ENCODE measurements around the gene SEC24C.
"Not testable (repeated sequence)": the region's sequence is repeated elsewhere in the genome, so short reads cannot be mapped to it uniquely, and the experiment has no call there.

SEC24C gene

DNA sequence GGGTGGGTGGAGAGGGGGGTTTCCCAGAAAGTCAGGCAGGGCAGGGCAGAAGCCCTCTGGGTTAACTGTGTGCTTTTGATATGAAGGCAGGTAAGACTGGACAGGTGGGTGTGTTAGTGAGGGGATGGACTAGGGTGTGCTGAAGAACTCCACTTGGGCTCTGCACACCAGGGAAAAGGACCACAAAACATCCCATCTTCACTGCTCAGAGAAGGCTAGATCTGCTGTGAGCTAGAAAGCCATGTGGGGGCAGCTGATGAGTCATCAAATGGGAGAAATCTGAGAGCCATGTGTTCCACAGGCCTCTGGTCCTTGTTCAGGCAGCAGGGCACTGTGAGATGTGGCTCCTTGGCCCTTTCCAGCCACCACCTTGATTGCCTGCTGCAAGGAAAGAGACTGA, 36.5 kb upstream of the SEC24C start:
- not testable (repeated sequence) for H3K4me1 ChIP-seq (ENCODE audit: control insufficient read depth, low read length); H3K9me2 ChIP-seq (replicated peaks; ENCODE audit: control insufficient read depth, low read length); H3K27me3 ChIP-seq (ENCODE audit: control insufficient read depth, low read length); H3K4me3 ChIP-seq (ENCODE audit: low read length); H3K9me3 ChIP-seq (ENCODE audit: control insufficient read depth, insufficient read depth, low read length); H3K4me2 ChIP-seq (ENCODE audit: low read length); H3K79me2 ChIP-seq (ENCODE audit: control insufficient read depth, low read length); H4K20me1 ChIP-seq (ENCODE audit: control insufficient read depth, insufficient read depth, low read depth, low read length); H3F3A ChIP-seq (ENCODE audit: control insufficient read depth, insufficient read depth); H3K36me3 ChIP-seq (ENCODE audit: control insufficient read depth, low read length); H3K27ac ChIP-seq (ENCODE audit: low read depth, low read length)

DNA sequence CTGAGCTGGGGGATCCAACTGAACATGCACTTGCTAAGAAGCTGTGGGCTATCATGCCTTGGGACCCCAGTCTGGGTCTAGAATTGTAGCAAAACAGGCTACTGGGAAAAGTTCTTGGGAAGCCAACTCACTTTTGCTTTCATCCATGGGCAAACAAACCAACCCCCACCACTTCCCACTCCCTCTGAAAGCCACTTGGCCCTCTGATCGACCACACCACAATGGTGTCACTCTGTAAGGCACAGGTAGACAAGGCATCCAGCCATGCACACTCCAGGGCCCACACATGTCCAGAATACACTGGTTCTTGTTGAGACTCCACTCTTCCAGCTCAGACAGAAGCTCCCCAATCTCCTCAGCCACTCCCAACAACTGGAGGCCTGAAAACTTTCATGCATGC, 36.0 kb upstream of the SEC24C start:
- H3K4me1 ChIP-seq (ENCODE audit: control insufficient read depth, low read length); H3K79me2 ChIP-seq (ENCODE audit: control insufficient read depth, low read length); H3K36me3 ChIP-seq (ENCODE audit: control insufficient read depth, low read length); H3K27ac ChIP-seq (ENCODE audit: low read depth, low read length); H3K9me3 ChIP-seq (ENCODE audit: control insufficient read depth, insufficient read depth, low read length); H3K27me3 ChIP-seq (ENCODE audit: control insufficient read depth, low read length); H3K4me2 ChIP-seq (ENCODE audit: low read length); H3F3A ChIP-seq (ENCODE audit: control insufficient read depth, insufficient read depth); H3K4me3 ChIP-seq (ENCODE audit: low read length); H3K9me2 ChIP-seq (replicated peaks; ENCODE audit: control insufficient read depth, low read length); H4K20me1 ChIP-seq (ENCODE audit: control insufficient read depth, insufficient read depth, low read depth, low read length): not testable (repeated sequence)

DNA sequence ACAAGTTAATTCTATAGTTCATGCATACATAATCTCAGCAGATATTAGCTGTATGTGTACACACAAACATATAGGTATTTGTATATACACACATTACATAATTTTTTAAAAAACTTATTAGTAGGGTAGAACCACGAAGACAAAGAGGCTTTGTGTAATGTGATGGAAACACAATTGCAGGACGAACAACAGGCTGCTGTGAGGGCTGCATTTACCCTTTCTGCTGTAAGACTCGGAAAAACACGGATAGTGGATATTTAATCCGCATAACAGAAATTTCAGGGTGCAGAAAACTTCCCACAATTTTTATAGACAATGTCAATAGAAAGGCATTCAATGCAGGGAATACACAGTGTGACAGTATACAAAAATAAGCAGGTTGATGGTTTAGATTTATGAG, 32.5 kb upstream of the SEC24C start:
- H4K20me1 ChIP-seq (ENCODE audit: control insufficient read depth, insufficient read depth, low read depth, low read length); H3K4me2 ChIP-seq (ENCODE audit: low read length); H3F3A ChIP-seq (ENCODE audit: control insufficient read depth, insufficient read depth); H3K4me1 ChIP-seq (ENCODE audit: control insufficient read depth, low read length); H3K4me3 ChIP-seq (ENCODE audit: low read length); H3K9me3 ChIP-seq (ENCODE audit: control insufficient read depth, insufficient read depth, low read length); H3K79me2 ChIP-seq (ENCODE audit: control insufficient read depth, low read length); H3K9me2 ChIP-seq (replicated peaks; ENCODE audit: control insufficient read depth, low read length); H3K27me3 ChIP-seq (ENCODE audit: control insufficient read depth, low read length); H3K27ac ChIP-seq (ENCODE audit: low read depth, low read length): not testable (repeated sequence)
- H3K36me3 ChIP-seq (ENCODE audit: control insufficient read depth, low read length) = peaks cover 14% of the 10 kb centered on the region

GRCh38 chr10:73713912-73714311, 30.3 kb upstream of the SEC24C start:
- not testable (repeated sequence) for H3K27me3 ChIP-seq (ENCODE audit: control insufficient read depth, low read length); H3K9me2 ChIP-seq (replicated peaks; ENCODE audit: control insufficient read depth, low read length); H3K27ac ChIP-seq (ENCODE audit: low read depth, low read length); H4K20me1 ChIP-seq (ENCODE audit: control insufficient read depth, insufficient read depth, low read depth, low read length); H3K79me2 ChIP-seq (ENCODE audit: control insufficient read depth, low read length); H3K9me3 ChIP-seq (ENCODE audit: control insufficient read depth, insufficient read depth, low read length); H3F3A ChIP-seq (ENCODE audit: control insufficient read depth, insufficient read depth); H3K4me2 ChIP-seq (ENCODE audit: low read length); H3K4me3 ChIP-seq (ENCODE audit: low read length)
- peaks cover 12% of the 10 kb centered on the region for H3K4me1 ChIP-seq (ENCODE audit: control insufficient read depth, low read length)
- H3K36me3 ChIP-seq (ENCODE audit: control insufficient read depth, low read length) = peaks cover 35% of the 10 kb centered on the region

DNA sequence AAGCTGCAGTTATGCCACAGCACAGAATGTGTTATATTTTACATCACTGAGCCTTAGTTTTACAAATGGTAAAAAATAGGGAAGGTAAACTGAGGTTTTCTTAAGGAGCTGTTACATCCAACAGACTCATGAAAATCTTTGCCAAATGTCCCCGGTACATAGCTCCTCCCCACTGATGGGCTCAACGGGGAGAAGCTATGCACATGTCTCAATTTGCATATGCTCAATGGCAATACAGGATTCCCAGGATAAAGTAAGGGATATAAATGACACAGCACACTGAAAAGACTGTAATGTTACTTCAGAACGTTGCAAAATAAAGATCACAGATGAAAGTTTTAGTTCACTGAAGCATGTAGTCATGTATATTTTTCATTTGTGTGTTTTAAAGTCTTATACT, 29.7 kb upstream of the SEC24C start:
- H3K9me3 ChIP-seq (ENCODE audit: control insufficient read depth, insufficient read depth, low read length); H3F3A ChIP-seq (ENCODE audit: control insufficient read depth, insufficient read depth); H3K79me2 ChIP-seq (ENCODE audit: control insufficient read depth, low read length); H4K20me1 ChIP-seq (ENCODE audit: control insufficient read depth, insufficient read depth, low read depth, low read length); H3K4me2 ChIP-seq (ENCODE audit: low read length); H3K27ac ChIP-seq (ENCODE audit: low read depth, low read length); H3K27me3 ChIP-seq (ENCODE audit: control insufficient read depth, low read length); H3K4me3 ChIP-seq (ENCODE audit: low read length); H3K9me2 ChIP-seq (replicated peaks; ENCODE audit: control insufficient read depth, low read length): not testable (repeated sequence)
- peaks cover 12% of the 10 kb centered on the region for H3K4me1 ChIP-seq (ENCODE audit: control insufficient read depth, low read length)
- peaks cover 40% of the 10 kb centered on the region for H3K36me3 ChIP-seq (ENCODE audit: control insufficient read depth, low read length)

GRCh38 chr10:73715179-73716156, 28.7 kb upstream of the SEC24C start:
- not testable (repeated sequence) for H3K9me2 ChIP-seq (replicated peaks; ENCODE audit: control insufficient read depth, low read length); H4K20me1 ChIP-seq (ENCODE audit: control insufficient read depth, insufficient read depth, low read depth, low read length); H3K27ac ChIP-seq (ENCODE audit: low read depth, low read length); H3K9me3 ChIP-seq (ENCODE audit: control insufficient read depth, insufficient read depth, low read length); H3F3A ChIP-seq (ENCODE audit: control insufficient read depth, insufficient read depth); H3K4me2 ChIP-seq (ENCODE audit: low read length); H3K27me3 ChIP-seq (ENCODE audit: control insufficient read depth, low read length); H3K4me3 ChIP-seq (ENCODE audit: low read length); H3K79me2 ChIP-seq (ENCODE audit: control insufficient read depth, low read length)
- Histone ChIP-seq H3K4me1 (ENCODE audit: control insufficient read depth, low read length) (peaks cover 12% of the 10 kb centered on the region), H3K36me3 (ENCODE audit: control insufficient read depth, low read length) (peaks cover 47% of the 10 kb centered on the region)

Measured in DOHH2 (cell line).